Suppressor macrophage treated with lipopolysaccharide for 4 hours (primary cell): ENCODE results near the gene BRI3BP.
A peak's percentile ranks its signal among the peaks of the same experiment; 100 is the strongest.
"Not testable (repeated sequence)": the region's sequence is repeated elsewhere in the genome, so short reads cannot be mapped to it uniquely, and the experiment has no call there.

Source experiments
- DNase-seq: peaks from one replicate; pipeline ENCODE4 v3.0.0-alpha.2; 2020

Gene BRI3BP

GRCh38 chr12:125024949-125025563 is 31.6 kb downstream of the BRI3BP start:
- DNase-seq: no peak

- no peak for DNase-seq
These were observed 32.3 kb downstream of the BRI3BP start for GRCh38 chr12:125025606-125026235.

- no peak for DNase-seq
These were observed 34.7 kb downstream of the BRI3BP start for GRCh38 chr12:125028106-125028505.

GRCh38 chr12:125029761-125030358 is 36.4 kb downstream of the BRI3BP start:
- no peak for DNase-seq

GRCh38 chr12:125031471-125031870 is 38.0 kb downstream of the BRI3BP start:
- DNase-seq: not testable (repeated sequence)

GRCh38 chr12:125032466-125033152 is 39.2 kb downstream of the BRI3BP start:
- no peak for DNase-seq

GRCh38 chr12:125033288-125033687 is 39.8 kb downstream of the BRI3BP start:
- DNase-seq: no peak

GRCh38 chr12:125038976-125039625 is 45.7 kb downstream of the BRI3BP start:
- no peak for DNase-seq

- no peak for DNase-seq
These were observed 55.6 kb downstream of the BRI3BP start for GRCh38 chr12:125049093-125049458.

- no peak for DNase-seq
These were observed 57.0 kb downstream of the BRI3BP start for GRCh38 chr12:125050446-125050845.

GRCh38 chr12:125050868-125051267 is 57.4 kb downstream of the BRI3BP start:
- no peak for DNase-seq

- no peak for DNase-seq
These were observed 60.4 kb downstream of the BRI3BP start for GRCh38 chr12:125053821-125054220.

- DNase-seq: no peak
These were observed 62.1 kb downstream of the BRI3BP start for GRCh38 chr12:125055591-125055990.

- no peak for DNase-seq
These were observed 62.9 kb downstream of the BRI3BP start for GRCh38 chr12:125056306-125056705.

GRCh38 chr12:125057708-125058107 is 64.3 kb downstream of the BRI3BP start:
- no peak for DNase-seq

- DNase-seq: no peak
These were observed 67.8 kb downstream of the BRI3BP start for GRCh38 chr12:125061229-125061628.

- DNase-seq: not testable (repeated sequence)
These were observed 70.1 kb downstream of the BRI3BP start for GRCh38 chr12:125063522-125063921.

GRCh38 chr12:125064492-125064891 is 71.0 kb downstream of the BRI3BP start:
- no peak for DNase-seq

- DNase-seq: peak; percentile 87
These were observed 71.8 kb downstream of the BRI3BP start, which contains the start of gene AACS for GRCh38 chr12:125065021-125065918. AACS (plus strand) TSS chr12:125065435; CDS start chr12:125065585, 150 bp downstream.

- no peak for DNase-seq
These were observed 72.6 kb downstream of the BRI3BP start for GRCh38 chr12:125065919-125066570.

GRCh38 chr12:125068391-125068790 is 74.9 kb downstream of the BRI3BP start:
- no peak for DNase-seq

GRCh38 chr12:125069616-125070015 is 76.2 kb downstream of the BRI3BP start:
- no peak for DNase-seq
